Stimulated activated CD8-positive, alpha-beta memory T cell treated with anti-CD3 and anti-CD28 coated beads, Interleukin-4, amount 100 ng/mL, for 1 hour (primary cell): Measurements from ENCODE around the gene SRR.
"Not testable (repeated sequence)": the region's sequence is repeated elsewhere in the genome, so short reads cannot be mapped to it uniquely, and the experiment has no call there.

Experiments used
- DNase-seq, 2 donors: peaks; one replicate each; pipeline ENCODE4 v3.0.0-alpha.2; 2020; ENCODE audit warnings: low read depth in 2 of 2, low spot score in 1 of 2

Gene SRR, protein sequence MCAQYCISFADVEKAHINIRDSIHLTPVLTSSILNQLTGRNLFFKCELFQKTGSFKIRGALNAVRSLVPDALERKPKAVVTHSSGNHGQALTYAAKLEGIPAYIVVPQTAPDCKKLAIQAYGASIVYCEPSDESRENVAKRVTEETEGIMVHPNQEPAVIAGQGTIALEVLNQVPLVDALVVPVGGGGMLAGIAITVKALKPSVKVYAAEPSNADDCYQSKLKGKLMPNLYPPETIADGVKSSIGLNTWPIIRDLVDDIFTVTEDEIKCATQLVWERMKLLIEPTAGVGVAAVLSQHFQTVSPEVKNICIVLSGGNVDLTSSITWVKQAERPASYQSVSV

DNA sequence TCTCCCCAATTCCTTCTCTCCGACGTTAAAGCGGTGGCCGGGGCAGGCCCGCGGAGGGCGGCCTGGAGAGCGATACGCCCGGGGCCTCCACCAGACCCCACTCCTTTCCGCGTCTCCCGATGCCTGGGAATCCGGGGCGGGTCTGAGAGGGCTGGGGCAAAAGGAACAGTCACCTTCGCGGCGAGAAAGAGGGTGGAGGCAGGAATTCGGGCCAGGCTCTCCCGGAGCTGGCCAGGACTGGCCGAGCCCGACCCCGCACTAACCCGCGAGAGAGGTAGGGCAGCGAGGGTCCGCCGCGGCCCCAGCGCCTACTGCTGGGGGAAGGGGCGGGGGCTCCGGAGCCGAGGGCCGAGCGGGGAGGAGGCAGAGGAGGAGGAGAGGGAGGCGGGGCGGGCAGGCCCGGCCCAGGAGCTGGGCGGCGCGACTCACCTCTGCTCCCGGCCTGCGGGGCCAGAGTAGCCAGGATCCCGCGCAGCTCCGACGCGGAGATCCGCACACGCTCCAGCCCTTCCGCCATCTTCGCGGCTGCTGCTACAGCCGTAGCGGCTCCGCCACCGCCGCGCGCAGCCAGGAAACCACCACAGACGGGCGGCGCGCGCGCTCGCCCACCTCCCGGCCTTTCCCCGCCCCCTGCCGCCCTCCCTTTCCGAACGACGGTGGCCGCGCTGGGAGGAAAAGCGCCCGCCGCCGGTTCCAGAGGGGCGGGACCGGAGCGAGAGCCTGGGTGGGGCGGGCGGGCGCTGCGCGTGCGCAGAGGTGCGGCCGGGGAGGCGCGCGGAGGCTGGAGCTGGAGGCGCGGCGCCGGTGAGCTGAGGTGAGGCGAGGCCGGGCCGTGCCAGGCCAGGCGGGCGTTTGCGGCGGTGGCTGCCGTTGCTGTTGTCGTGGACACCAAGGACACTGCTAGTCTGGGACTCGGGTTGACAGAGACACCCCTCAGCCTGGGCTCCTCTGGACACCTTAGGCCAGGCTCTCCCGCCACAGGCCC is at the start of gene SRR, which contains the start of gene SMG6:
SRR (plus strand) TSS at position 747 of the 985 bp plus-strand sequence. CDS start 11,611 bp downstream, outside the sequence.
SMG6 (minus strand) TSS at position 582 of the 985 bp plus-strand sequence; CDS start at position 517, 65 bp downstream.
- peak; percentile 88 to 90 for DNase-seq

GRCh38 chr17:2258830-2259229 is 44.9 kb upstream of the SRR start:
- DNase-seq, result not testable (repeated sequence)

DNA sequence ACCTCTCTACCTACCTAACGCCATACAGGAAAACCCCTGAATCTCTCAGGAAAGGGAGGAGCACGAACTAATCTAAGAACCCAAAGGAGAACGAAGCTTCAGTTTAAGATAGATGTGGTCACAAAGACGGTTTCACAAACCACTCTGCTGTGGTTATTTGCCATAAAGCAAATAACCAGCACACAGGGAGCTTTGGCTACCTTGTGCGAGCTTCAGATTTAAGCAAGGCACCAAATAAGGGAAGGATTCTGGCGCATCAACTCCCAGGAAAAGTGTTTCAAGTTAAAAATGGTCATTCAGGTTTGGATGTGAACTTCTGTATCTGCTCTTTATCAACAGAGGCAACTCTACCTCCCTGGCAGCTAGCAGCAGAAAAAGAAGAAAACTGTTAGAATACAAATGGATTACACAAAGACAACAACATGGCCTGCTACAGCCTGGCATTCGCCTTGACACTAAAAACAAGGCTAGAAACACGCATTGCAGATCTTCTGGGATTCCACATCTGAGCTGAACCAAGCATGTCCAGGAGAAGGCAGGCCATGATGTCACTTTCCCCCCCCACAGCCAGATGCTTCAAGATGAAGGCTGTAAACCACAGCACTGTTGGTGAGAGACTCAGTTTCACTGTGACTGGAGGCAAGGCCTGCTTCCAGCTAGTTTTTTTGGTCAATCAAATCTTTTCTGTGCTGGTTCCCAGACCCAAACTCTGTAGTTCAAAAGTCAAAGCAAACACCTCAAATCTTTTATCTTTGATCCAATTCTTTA is 43.8 kb upstream of the SRR start:
- no peak for DNase-seq

- DNase-seq, result no peak
Measured at GRCh38 chr17:2262135-2262587, 41.6 kb upstream of the SRR start.

GRCh38 chr17:2263183-2264066 is 40.3 kb upstream of the SRR start:
- DNase-seq, result no peak

- no peak for DNase-seq
Measured at GRCh38 chr17:2264067-2264860, 39.5 kb upstream of the SRR start.

- DNase-seq, result not testable (repeated sequence)
Measured at GRCh38 chr17:2265166-2265565, 38.6 kb upstream of the SRR start.

GRCh38 chr17:2266045-2266864 is 37.5 kb upstream of the SRR start:
- peak; percentile 61 to 72 for DNase-seq

GRCh38 chr17:2266865-2267228 is 36.9 kb upstream of the SRR start:
- DNase-seq, result no peak

DNA sequence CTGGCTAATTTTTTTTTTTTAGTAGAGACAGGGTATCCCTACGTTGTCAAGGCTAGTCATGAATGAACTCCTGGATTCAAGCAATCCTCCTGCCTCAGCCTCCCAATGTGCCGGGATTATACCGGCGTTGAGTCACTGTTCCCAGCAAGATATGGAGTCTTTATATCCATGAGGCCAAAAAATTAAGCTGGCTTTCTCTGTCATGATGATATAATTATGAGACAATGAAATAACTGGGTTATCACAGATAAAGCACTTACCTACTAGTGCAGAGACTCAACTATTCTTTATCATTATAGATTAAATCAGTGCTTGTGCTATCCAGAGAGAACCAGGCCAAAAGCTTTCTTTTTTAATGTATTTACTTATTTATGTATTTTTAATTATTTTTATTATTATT is 36.4 kb upstream of the SRR start:
- DNase-seq, result no peak

- no peak for DNase-seq
Measured at GRCh38 chr17:2271985-2272702, 31.6 kb upstream of the SRR start.

GRCh38 chr17:2274414-2274813 is 29.3 kb upstream of the SRR start:
- no peak for DNase-seq

- DNase-seq, result no peak
Measured at GRCh38 chr17:2275722-2276121, 28.0 kb upstream of the SRR start.

DNA sequence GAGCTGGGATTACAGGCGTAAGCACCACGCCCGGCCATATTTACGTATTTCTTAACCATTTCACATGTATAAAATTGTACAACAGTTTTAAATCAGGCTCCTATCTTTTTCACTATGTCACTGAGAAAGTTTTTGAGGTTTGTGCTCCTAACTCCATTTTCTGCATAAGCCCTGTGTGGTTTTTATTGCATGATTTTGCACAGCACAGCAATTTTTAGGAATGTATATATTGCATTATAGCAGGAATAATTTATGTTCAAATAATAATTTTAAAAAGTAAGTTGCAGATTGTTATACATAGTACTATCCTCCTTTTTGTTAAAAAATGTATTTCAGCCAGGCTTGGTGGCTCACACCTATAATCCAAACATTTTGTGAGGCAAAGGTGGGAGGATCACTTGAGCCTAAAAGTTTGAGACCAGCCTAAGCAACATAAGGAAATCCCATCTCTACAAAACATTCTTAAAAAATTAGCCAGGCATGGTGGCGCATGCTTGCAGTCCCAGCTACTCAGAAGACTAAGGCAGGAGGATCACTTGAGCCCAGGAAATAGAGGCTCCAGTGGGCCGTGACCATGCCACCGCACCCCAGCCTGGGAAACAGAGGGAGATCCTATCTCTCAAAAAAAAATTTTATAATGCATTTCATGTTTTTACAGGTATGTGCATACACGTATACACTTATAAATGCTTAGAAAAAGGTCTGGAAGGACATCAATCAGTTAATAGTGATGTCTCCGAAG is 26.1 kb upstream of the SRR start:
- DNase-seq, result no peak

- no peak for DNase-seq
Measured at GRCh38 chr17:2279707-2280106, 24.0 kb upstream of the SRR start.

DNA sequence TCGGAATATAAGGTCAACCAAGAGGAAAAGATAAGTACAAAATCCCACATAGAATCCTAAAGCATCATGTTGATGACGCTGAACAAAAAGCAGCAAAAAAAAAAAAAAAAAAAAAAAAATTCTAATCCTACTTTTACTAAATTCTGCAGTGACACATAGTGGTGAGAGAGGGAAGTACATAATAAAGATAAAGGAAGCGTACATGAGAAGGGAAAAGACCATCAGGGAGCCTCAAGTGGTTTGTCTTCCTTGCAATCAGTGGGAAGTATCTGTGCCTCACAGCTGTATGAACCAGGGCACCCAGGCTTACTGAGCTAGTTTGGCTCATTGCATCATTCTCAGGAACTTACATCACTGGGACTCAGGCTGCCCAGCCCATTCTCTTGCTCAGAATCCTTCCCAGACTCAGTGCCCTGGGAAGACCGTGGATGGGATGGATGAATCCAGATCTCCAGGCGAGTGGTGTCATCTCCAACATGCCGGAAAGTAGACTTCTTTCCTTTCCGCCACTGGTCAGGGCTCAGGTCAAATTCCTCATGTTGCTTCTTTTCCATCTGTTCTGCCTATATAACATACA is 21.4 kb upstream of the SRR start:
- no peak for DNase-seq

- DNase-seq, result no peak
Measured at GRCh38 chr17:2283302-2283701, 20.4 kb upstream of the SRR start.
